ENCODE measurements around the gene AARS1.
"Not testable (repeated sequence)": the region's sequence is repeated elsewhere in the genome, so short reads cannot be mapped to it uniquely, and the experiment has no call there.

The AARS1 gene

DNA sequence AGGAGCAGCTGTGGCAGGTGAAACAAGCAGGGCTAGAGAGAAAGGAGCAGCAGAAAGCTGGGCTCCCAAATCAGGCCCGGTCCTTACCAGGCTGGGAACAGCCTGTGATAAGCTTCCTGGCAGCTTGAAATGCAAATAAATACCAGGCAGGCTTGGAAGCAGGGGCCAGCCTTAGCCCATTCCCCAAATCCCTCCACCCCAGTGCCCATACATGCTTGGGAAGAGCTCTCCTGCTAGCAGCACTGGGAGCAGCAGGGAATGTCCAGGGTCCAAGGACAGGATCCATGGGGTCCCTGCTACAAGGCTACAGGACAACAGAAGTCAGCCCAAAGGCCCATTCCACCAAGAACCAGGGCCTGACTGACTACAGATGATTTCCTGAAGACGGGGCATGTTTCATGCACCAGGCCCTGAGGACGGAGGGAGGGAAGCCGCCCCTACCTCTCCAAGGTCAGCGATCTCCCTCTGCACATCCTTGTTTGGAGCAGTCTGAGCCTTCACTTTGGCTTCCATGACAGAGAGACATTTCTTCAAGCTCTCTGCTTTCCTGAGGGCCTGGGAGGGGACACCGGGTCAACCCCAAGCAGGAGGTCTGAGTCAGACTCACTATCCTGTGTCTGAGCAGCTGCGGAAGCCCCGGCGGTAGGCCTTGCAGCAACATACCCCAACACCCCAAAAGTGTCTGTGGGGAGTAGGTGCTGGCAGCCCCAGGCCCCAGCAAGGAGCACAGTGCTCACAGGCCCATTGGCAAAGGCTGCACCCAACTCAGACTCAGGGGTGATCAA is 34.9 kb downstream of the AARS1 start:
- ATAC-seq (no peak), DNase-seq (ENCODE audit: low spot score in 2 of 2) (no peak)
- H3K4me1 Mint-ChIP-seq = peaks cover 10% of the 10 kb centered on the region
- H3K9me3 Mint-ChIP-seq = no peaks in the 10 kb centered on the region
- peak overlapping the region; percentile 73 for H3K27ac Mint-ChIP-seq
- H3K36me3 Mint-ChIP-seq = peaks cover 93% of the 10 kb centered on the region
- no peak overlapping the region for H3K4me3 Mint-ChIP-seq

GRCh38 chr16:70253291-70254106 is 35.8 kb downstream of the AARS1 start:
- H3K36me3 Mint-ChIP-seq = peaks cover 93% of the 10 kb centered on the region

DNA sequence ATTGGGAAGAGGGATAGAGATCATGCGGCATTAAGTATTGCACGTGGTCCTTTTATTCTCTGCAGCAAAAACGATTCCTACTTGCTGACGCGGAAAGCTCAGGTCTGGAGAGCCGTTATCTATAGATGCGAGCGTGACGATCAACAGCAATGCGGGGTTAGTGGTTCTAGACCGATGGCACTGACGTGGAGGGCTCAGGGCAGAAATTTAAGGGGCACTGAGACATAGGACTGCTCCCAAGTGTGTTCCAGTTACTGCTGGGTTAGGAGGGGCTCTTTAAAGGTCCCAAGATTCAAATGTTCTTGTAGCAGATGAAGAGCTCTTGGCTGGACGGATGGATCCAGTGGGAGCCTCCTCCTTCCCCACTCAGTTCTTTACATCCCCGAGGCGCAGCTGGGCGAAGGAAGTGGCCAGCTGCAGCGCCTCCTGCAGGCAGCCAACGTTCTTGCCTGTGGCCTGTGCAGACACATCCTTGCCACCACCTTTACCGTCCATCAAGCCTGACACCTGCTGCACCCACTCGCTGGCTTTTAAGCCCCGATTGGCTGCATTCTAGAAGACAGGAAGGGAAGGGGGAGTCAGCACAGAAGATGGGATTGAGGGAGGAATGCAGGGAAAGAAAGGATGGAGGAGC is 36.8 kb downstream of the AARS1 start:
- H3K9me3 Mint-ChIP-seq = no peaks in the 10 kb centered on the region
- DNase-seq (ENCODE audit: low spot score in 2 of 2) = peak in 1 of 2 donors; percentile 54
- ATAC-seq = no peak
- peaks cover 93% of the 10 kb centered on the region for H3K36me3 Mint-ChIP-seq
- H3K27ac Mint-ChIP-seq = peak overlapping the region; percentile 50
- H3K4me3 Mint-ChIP-seq = no peak overlapping the region
- H3K4me1 Mint-ChIP-seq = peaks cover 16% of the 10 kb centered on the region

More at GRCh38 chr16:70253291-70254106, 35.8 kb downstream of the AARS1 start:
- Mint-ChIP-seq H3K9me3 (no peaks in the 10 kb centered on the region), H3K4me1 (peaks cover 16% of the 10 kb centered on the region), H3K4me3 (no peak overlapping the region), H3K27ac (peak overlapping the region; percentile 73)
- ATAC-seq = no peak
- DNase-seq (ENCODE audit: low spot score in 2 of 2) = peak in 1 of 2 donors; percentile 70

DNA sequence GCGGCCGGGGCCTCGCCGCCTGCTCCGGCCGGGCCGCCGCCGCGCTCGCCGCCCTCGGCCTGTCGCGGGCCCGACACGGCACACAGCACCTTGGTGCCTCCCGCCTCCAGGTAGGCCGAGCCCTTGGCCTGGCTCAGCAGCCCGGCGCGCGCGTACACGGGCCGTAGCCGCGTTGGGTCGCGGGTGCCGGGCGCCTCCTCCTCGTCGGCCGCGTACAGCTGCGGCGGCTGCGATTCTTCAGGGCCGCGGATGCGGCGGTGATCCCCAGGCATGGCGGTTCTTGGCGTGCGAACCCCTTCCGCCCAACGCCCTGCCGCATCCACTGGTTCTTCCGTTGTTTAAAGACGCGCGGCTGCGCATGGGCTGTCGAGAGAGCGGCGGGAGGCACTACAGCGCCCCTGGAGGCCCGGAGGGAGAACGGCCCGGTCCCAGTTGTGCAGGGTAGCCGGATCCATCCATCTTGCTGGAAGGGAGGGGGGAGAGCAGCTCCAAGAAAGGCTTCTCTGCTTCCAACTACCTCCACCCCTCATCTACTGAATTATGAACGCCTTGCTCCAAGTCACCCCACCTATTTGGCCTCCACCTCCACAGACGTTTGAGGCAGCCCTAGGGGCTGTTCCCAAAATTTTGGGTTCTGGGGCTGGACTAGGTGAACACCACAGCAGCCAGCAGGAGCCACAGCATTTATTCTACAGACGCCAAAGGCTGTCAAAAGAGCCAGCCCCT is 37.5 kb downstream of the AARS1 start, which contains the start of gene EXOSC6:
Gene EXOSC6, minus strand, starts transcription at position 312 of the 726 bp plus-strand sequence. Its CDS starts 40 bp downstream, at position 272.
- peaks cover 90% of the 10 kb centered on the region for H3K36me3 Mint-ChIP-seq
- peak within 1 kb of the TSS; percentile 85 for H3K27ac Mint-ChIP-seq
- peak; percentile 86 to 96 for DNase-seq (ENCODE audit: low spot score in 2 of 2)
- peak; percentile 91 for ATAC-seq
- peaks cover 16% of the 10 kb centered on the region for H3K4me1 Mint-ChIP-seq
- H3K9me3 Mint-ChIP-seq = no peaks in the 10 kb centered on the region
- peak within 1 kb of the TSS; percentile 82 for H3K4me3 Mint-ChIP-seq

- Mint-ChIP-seq H3K27ac (peak overlapping the region; percentile 85), H3K36me3 (peaks cover 87% of the 10 kb centered on the region), H3K4me1 (peaks cover 16% of the 10 kb centered on the region), H3K9me3 (no peaks in the 10 kb centered on the region), H3K4me3 (peak overlapping the region; percentile 82)
- DNase-seq (ENCODE audit: low spot score in 2 of 2) (peak; percentile 22 to 74), ATAC-seq (peak; percentile 75)
Observed at GRCh38 chr16:70250748-70251628, 38.3 kb downstream of the AARS1 start.

DNA sequence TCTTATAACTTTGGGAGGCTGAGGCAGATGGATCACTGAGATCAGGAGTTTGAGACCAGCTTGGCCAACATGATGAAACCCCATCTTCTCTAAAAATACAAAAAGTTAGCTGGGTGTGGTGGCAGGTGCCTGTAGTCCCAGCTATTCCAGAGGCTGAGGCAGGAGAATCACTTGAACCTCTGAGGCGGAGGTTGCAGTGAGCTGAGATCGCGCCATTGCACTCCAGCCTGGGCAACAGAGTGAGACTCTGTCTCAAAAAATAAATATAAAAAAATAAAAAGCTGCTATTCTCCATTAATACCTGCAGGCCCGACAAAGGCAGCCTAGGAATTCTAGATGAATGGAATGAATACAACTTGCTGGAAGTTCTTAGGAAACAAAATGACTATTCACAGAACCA is 39.6 kb downstream of the AARS1 start:
- DNase-seq (ENCODE audit: low spot score in 2 of 2); H3K9me3 Mint-ChIP-seq; ATAC-seq: not testable (repeated sequence)
- Mint-ChIP-seq H3K4me1 (peaks cover 16% of the 10 kb centered on the region), H3K27ac (peak overlapping the region; percentile 37), H3K4me3 (peak overlapping the region; percentile 82), H3K36me3 (peaks cover 81% of the 10 kb centered on the region)

GRCh38 chr16:70238773-70239172 is 50.5 kb downstream of the AARS1 start:
- not testable (repeated sequence) for H3K4me3 Mint-ChIP-seq; ATAC-seq; DNase-seq (ENCODE audit: low spot score in 2 of 2); H3K9me3 Mint-ChIP-seq; H3K4me1 Mint-ChIP-seq
- H3K36me3 Mint-ChIP-seq = peaks cover 78% of the 10 kb centered on the region
- H3K27ac Mint-ChIP-seq = peak overlapping the region; percentile 58

GRCh38 chr16:70231831-70232230 is 57.5 kb downstream of the AARS1 start:
- not testable (repeated sequence) for H3K9me3 Mint-ChIP-seq; H3K4me3 Mint-ChIP-seq; ATAC-seq; H3K4me1 Mint-ChIP-seq; DNase-seq (ENCODE audit: low spot score in 2 of 2); H3K27ac Mint-ChIP-seq
- H3K36me3 Mint-ChIP-seq = peaks cover 89% of the 10 kb centered on the region

DNA sequence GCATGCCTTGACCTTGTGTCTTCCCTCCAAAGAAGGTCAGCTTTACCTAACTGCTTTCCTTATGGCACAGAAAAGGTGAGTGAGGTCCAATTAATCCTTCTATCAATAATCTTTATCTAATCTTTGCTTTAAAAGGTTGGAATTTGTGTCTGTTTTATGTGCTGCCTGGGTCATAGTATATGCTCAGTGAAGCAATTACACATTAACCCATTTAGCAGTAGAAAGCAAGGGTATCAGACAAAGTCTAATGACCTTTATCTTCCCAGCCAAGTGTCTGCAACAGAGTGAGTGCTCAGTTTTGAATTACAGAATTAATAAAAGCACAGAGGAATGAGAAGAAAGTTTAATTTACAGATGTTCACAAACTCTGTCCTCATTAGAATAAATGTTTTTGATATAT is 63.3 kb downstream of the AARS1 start:
- DNase-seq (ENCODE audit: low spot score in 2 of 2); H3K4me3 Mint-ChIP-seq; H3K9me3 Mint-ChIP-seq; ATAC-seq; H3K27ac Mint-ChIP-seq: not testable (repeated sequence)
- Mint-ChIP-seq H3K36me3 (peaks cover 83% of the 10 kb centered on the region), H3K4me1 (peaks cover 14% of the 10 kb centered on the region)

DNA sequence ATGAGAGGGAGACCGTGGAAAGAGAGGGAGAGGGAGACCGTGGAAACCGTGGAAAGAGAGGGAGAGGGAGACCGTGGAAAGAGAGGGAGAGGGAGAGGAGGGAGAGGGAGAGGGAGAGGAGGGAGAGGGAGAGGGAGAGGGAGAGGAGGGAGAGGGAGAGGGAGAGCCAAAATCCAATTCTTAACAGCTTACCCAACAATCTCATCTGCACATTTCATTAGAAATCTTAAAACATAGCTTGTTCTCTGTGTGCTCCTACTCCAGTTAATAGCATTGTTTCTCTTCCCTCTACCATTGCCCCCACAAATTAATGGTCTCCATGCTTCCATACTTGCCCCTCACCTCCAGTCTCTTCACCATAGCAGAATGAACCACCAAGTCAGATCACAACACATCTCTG is 63.9 kb downstream of the AARS1 start:
- DNase-seq (ENCODE audit: low spot score in 2 of 2); ATAC-seq; H3K4me3 Mint-ChIP-seq; H3K9me3 Mint-ChIP-seq: not testable (repeated sequence)
- Mint-ChIP-seq H3K4me1 (peaks cover 14% of the 10 kb centered on the region), H3K36me3 (peaks cover 82% of the 10 kb centered on the region), H3K27ac (peak overlapping the region; percentile 35)

- not testable (repeated sequence) for H3K27ac Mint-ChIP-seq; H3K4me3 Mint-ChIP-seq; ATAC-seq; H3K9me3 Mint-ChIP-seq; DNase-seq (ENCODE audit: low spot score in 2 of 2)
- H3K36me3 Mint-ChIP-seq = peaks cover 84% of the 10 kb centered on the region
- H3K4me1 Mint-ChIP-seq = peaks cover 14% of the 10 kb centered on the region
Observed at GRCh38 chr16:70224645-70225044, 64.7 kb downstream of the AARS1 start.

- H3K9me3 Mint-ChIP-seq; H3K4me3 Mint-ChIP-seq; DNase-seq (ENCODE audit: low spot score in 2 of 2); ATAC-seq: not testable (repeated sequence)
- H3K4me1 Mint-ChIP-seq = peaks cover 14% of the 10 kb centered on the region
- H3K27ac Mint-ChIP-seq = peak overlapping the region; percentile 71
- peaks cover 86% of the 10 kb centered on the region for H3K36me3 Mint-ChIP-seq
Observed at GRCh38 chr16:70223971-70224513, 65.3 kb downstream of the AARS1 start.

DNA sequence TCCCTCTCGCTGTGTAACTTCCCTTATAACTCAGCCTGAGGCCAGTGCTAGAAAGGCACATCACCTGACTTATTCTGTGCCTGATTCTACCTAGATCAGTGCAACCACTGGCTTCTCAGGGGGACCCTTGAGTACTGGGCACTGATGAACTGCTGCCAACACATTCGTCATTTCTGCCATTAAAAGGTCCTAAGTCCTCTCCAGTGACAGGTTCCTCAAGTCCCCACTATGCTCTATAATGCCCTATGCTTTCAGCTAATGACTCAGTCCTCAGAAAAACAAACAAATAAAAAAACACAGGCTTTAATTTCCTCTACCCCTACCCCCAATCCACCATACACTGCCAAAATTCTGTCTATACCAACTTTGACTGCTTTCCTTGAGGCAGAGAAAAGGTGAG is 66.1 kb downstream of the AARS1 start:
- H3K27ac Mint-ChIP-seq = peak overlapping the region; percentile 71

More for the DNA sequence above, 66.1 kb downstream of the AARS1 start:
- ATAC-seq; H3K4me3 Mint-ChIP-seq; H3K9me3 Mint-ChIP-seq; DNase-seq (ENCODE audit: low spot score in 2 of 2): not testable (repeated sequence)
- peaks cover 14% of the 10 kb centered on the region for H3K4me1 Mint-ChIP-seq
- H3K36me3 Mint-ChIP-seq = peaks cover 86% of the 10 kb centered on the region

Data from stimulated activated effector memory CD8-positive, alpha-beta T cell treated with anti-CD3 and anti-CD28 coated beads, Interleukin-12 subunit alpha, Interleukin-12 subunit beta, amount 100 ng/mL, for 72 hours (primary cell).